Stimulated activated CD8-positive, alpha-beta memory T cell treated with anti-CD3 and anti-CD28 coated beads, Interleukin-12 subunit alpha, Interleukin-12 subunit beta, amount 100 ng/mL, for 1 hour (primary cell): ENCODE measurements around the gene CCNI.
"Not testable (repeated sequence)": the region's sequence is repeated elsewhere in the genome, so short reads cannot be mapped to it uniquely, and the experiment has no call there.

Source experiments
- DNase-seq: peaks from one replicate; pipeline ENCODE4 v3.0.0-alpha.2; 2020; ENCODE audit warnings: low read depth

Gene CCNI

GRCh38 chr4:77075869-77076799 is at the start of gene CCNI:
TSS of gene CCNI (minus strand) at chr4:77075989. CDS start at chr4:77066362, 9,627 bp downstream.
- DNase-seq = peak; percentile 89

GRCh38 chr4:77124576-77124975 is 48.8 kb upstream of the CCNI start:
- DNase-seq = no peak

- DNase-seq = no peak
Observed at GRCh38 chr4:77123411-77123810, 47.6 kb upstream of the CCNI start.

GRCh38 chr4:77122656-77123055 is 46.9 kb upstream of the CCNI start:
- DNase-seq = no peak

GRCh38 chr4:77121736-77122240 is 46.0 kb upstream of the CCNI start:
- no peak for DNase-seq

GRCh38 chr4:77120886-77121508 is 45.2 kb upstream of the CCNI start:
- DNase-seq = no peak

GRCh38 chr4:77117721-77118120 is 41.9 kb upstream of the CCNI start:
- DNase-seq = no peak

- no peak for DNase-seq
Observed at GRCh38 chr4:77113069-77113468, 37.3 kb upstream of the CCNI start.

GRCh38 chr4:77110730-77111129 is 34.9 kb upstream of the CCNI start:
- no peak for DNase-seq

GRCh38 chr4:77104791-77105540 is 29.2 kb upstream of the CCNI start:
- no peak for DNase-seq

- no peak for DNase-seq
Observed at GRCh38 chr4:77104388-77104787, 28.6 kb upstream of the CCNI start.

GRCh38 chr4:77100234-77100633 is 24.4 kb upstream of the CCNI start:
- DNase-seq = no peak

GRCh38 chr4:77097611-77098010 is 21.8 kb upstream of the CCNI start:
- no peak for DNase-seq

- DNase-seq = peak; percentile 63
Observed at GRCh38 chr4:77095101-77095821, 19.5 kb upstream of the CCNI start.

GRCh38 chr4:77094496-77094895 is 18.7 kb upstream of the CCNI start:
- no peak for DNase-seq

GRCh38 chr4:77093401-77093800 is 17.6 kb upstream of the CCNI start:
- no peak for DNase-seq

GRCh38 chr4:77092975-77093374 is 17.2 kb upstream of the CCNI start:
- DNase-seq = no peak

GRCh38 chr4:77089866-77090265 is 14.1 kb upstream of the CCNI start:
- DNase-seq = no peak

- DNase-seq = not testable (repeated sequence)
Observed at GRCh38 chr4:77087027-77087426, 11.2 kb upstream of the CCNI start.

GRCh38 chr4:77084019-77084639 is 8.3 kb upstream of the CCNI start:
- no peak for DNase-seq

- no peak for DNase-seq
Observed at GRCh38 chr4:77082886-77083608, 7.3 kb upstream of the CCNI start.
